ENCODE data around the gene SCN7A.

SCN7A gene

GRCh38 chr2:166418853-166419615, 75.0 kb downstream of the SCN7A start:
- TF ChIP-seq FOXP2 (optimal IDR thresholded peaks at IDR 0.05; ENCODE audit: borderline replicate concordance, extremely low read depth, extremely low read length, insufficient read depth), result no peak
- TF ChIP-seq POLR2AphosphoS5 (IDR thresholded peaks at IDR 0.05; ENCODE audit: low read depth, low read length), result no peak
- TF ChIP-seq TAF1 (IDR thresholded peaks at IDR 0.05; ENCODE audit: borderline replicate concordance, insufficient read depth, low read length), result no peak
- TF ChIP-seq REST (IDR thresholded peaks at IDR 0.05; ENCODE audit: insufficient read depth in 1 of 2, low read depth in 2 of 2, low read length in 2 of 2), result no peak
- no peak for TF ChIP-seq SIN3A (IDR thresholded peaks at IDR 0.05; ENCODE audit: borderline replicate concordance, insufficient read depth, low read length)

- TF ChIP-seq POLR2AphosphoS5 (IDR thresholded peaks at IDR 0.05; ENCODE audit: low read depth, low read length) (no peak), FOXP2 (optimal IDR thresholded peaks at IDR 0.05; ENCODE audit: borderline replicate concordance, extremely low read depth, extremely low read length, insufficient read depth) (no peak), REST (IDR thresholded peaks at IDR 0.05; ENCODE audit: insufficient read depth in 1 of 2, low read depth in 2 of 2, low read length in 2 of 2) (no peak), SIN3A (IDR thresholded peaks at IDR 0.05; ENCODE audit: borderline replicate concordance, insufficient read depth, low read length) (no peak), TAF1 (IDR thresholded peaks at IDR 0.05; ENCODE audit: borderline replicate concordance, insufficient read depth, low read length) (no peak)
Observed at GRCh38 chr2:166417669-166418068, 76.4 kb downstream of the SCN7A start.

- no peak for TF ChIP-seq TAF1 (IDR thresholded peaks at IDR 0.05; ENCODE audit: borderline replicate concordance, insufficient read depth, low read length)
- TF ChIP-seq REST (IDR thresholded peaks at IDR 0.05; ENCODE audit: insufficient read depth in 1 of 2, low read depth in 2 of 2, low read length in 2 of 2), result no peak
- no peak for TF ChIP-seq POLR2AphosphoS5 (IDR thresholded peaks at IDR 0.05; ENCODE audit: low read depth, low read length)
- no peak for TF ChIP-seq SIN3A (IDR thresholded peaks at IDR 0.05; ENCODE audit: borderline replicate concordance, insufficient read depth, low read length)
- no peak for TF ChIP-seq FOXP2 (optimal IDR thresholded peaks at IDR 0.05; ENCODE audit: borderline replicate concordance, extremely low read depth, extremely low read length, insufficient read depth)
Observed at GRCh38 chr2:166413255-166413654, 80.8 kb downstream of the SCN7A start.

GRCh38 chr2:166411473-166412230, 82.4 kb downstream of the SCN7A start:
- no peak for TF ChIP-seq POLR2AphosphoS5 (IDR thresholded peaks at IDR 0.05; ENCODE audit: low read depth, low read length)
- no peak for TF ChIP-seq TAF1 (IDR thresholded peaks at IDR 0.05; ENCODE audit: borderline replicate concordance, insufficient read depth, low read length)
- TF ChIP-seq REST (IDR thresholded peaks at IDR 0.05; ENCODE audit: insufficient read depth in 1 of 2, low read depth in 2 of 2, low read length in 2 of 2), result no peak
- no peak for TF ChIP-seq FOXP2 (optimal IDR thresholded peaks at IDR 0.05; ENCODE audit: borderline replicate concordance, extremely low read depth, extremely low read length, insufficient read depth)
- no peak for TF ChIP-seq SIN3A (IDR thresholded peaks at IDR 0.05; ENCODE audit: borderline replicate concordance, insufficient read depth, low read length)

Measured in PFSK-1 (cell line).